GM13976 (cell line): ENCODE measurements around the gene CDKL4.
"Not testable (repeated sequence)": the region's sequence is repeated elsewhere in the genome, so short reads cannot be mapped to it uniquely, and the experiment has no call there.

Source experiments
- DNase-seq: peaks from one replicate; pipeline ENCODE4 v3.0.0; 2012; ENCODE audit warnings: low spot score
- in situ Hi-C: fragments of 300-500 bp; cut with MboI; formaldehyde crosslinking; loops from one replicate; pipeline ENCODE4 v1.12.0; 2022; ENCODE audit warnings: low sequenced_read_pairs, mixed read lengths, inconsistent platforms; ENCODE audit not compliant: unreplicated experiment
- TF ChIP-seq, protein P1 (sequence below): IDR thresholded peaks from 2 replicates; pipeline ENCODE4 v1.5.1; 2012; ENCODE audit warnings: borderline replicate concordance, mild to moderate bottlenecking; ENCODE audit not compliant: insufficient read depth; ENCODE audit errors: extremely low read depth, missing control alignments, control extremely low read depth

The CDKL4 gene

DNA sequence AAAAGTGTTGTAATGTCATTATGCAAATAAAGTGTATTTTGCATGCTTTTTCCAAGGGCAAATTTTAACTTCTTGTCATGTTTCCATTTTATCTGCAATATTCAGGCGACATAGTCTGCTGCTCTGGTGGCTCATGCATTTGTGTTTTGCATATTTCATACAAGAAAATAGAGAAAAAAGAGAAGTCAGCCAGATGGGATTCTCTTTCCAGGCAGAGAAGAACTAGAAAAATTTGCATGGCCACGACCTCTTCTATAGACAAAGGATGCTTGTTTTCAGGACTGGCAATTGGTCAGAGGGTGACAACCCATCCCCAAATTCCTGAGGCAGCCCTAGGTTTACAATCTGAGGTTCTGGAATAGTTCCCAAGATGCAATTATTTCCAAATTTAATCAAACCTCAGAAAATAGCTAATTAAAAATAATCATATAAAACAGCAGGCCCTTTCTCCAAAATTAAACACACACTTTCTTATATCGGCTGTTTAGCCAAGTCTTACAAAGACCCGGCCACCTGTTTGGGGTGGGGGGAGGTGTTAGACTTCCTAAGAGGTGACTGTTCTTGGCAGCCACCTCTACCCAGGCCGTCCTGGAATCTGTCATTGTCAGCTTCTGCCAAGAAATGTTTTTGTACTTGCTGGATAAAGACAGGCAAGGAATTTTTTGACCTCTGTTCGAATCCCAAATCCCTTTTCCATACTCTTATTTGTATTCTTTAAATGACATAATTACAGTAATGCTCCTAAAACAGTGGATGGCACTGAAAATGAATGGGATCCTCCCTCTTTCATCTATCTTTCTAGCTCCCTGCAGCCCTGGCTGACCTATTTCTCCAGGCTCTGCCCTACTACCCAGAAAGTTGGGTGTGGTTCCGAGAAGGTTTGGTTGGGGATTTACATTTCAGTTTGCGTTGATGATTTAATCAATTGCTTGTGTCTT is 102.2 kb downstream of the CDKL4 start:
- in situ Hi-C loops = no loop called here
- TF ChIP-seq, protein P1, sequence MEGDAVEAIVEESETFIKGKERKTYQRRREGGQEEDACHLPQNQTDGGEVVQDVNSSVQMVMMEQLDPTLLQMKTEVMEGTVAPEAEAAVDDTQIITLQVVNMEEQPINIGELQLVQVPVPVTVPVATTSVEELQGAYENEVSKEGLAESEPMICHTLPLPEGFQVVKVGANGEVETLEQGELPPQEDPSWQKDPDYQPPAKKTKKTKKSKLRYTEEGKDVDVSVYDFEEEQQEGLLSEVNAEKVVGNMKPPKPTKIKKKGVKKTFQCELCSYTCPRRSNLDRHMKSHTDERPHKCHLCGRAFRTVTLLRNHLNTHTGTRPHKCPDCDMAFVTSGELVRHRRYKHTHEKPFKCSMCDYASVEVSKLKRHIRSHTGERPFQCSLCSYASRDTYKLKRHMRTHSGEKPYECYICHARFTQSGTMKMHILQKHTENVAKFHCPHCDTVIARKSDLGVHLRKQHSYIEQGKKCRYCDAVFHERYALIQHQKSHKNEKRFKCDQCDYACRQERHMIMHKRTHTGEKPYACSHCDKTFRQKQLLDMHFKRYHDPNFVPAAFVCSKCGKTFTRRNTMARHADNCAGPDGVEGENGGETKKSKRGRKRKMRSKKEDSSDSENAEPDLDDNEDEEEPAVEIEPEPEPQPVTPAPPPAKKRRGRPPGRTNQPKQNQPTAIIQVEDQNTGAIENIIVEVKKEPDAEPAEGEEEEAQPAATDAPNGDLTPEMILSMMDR = no peak
- no peak for DNase-seq

DNA sequence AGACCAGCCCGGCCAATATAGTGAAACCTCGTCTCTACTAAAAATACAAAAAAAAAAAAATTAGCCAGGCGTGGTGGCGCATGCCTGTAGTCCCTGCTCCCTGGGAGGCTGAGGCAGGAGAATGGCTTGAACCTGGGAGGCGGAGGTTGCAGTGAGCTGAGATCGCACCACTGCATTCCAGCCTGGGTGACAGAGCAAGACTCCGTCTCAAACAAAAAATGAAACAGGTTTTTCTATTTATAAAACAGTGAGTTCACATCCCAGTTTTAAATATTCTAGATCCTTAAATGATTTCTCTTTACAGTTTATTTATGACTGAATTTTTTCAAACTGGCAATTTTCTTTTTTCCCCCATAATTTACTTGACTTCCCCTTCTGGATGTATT is 102.8 kb downstream of the CDKL4 start:
- DNase-seq, in situ Hi-C loops: not testable (repeated sequence)

DNA sequence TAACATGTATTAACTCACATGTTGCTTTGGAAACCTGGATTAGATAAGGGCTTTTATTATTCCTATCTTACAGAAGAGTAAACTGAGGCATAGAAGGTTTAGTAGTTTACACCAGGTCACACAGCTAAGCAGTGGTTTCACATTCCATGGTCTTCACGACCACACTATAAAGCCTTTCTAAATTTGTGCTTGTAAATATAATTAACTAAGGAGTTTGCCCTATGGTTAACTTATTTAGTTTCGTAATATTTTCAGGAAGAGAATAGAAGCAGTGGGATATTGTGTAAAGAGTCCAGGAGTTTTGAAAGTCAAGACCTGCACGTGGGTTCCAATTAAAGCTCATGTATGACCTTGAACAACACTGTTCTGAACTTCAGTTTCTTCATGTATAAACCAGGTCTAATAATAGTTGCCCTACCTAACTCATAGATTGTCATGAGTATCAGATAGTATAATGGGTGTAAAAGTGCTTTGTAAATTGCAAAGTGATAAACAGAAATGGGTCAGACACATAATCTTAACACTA is 103.4 kb downstream of the CDKL4 start:
- in situ Hi-C loops = no loop called here
- no peak for DNase-seq
- TF ChIP-seq, protein P1 = no peak

DNA sequence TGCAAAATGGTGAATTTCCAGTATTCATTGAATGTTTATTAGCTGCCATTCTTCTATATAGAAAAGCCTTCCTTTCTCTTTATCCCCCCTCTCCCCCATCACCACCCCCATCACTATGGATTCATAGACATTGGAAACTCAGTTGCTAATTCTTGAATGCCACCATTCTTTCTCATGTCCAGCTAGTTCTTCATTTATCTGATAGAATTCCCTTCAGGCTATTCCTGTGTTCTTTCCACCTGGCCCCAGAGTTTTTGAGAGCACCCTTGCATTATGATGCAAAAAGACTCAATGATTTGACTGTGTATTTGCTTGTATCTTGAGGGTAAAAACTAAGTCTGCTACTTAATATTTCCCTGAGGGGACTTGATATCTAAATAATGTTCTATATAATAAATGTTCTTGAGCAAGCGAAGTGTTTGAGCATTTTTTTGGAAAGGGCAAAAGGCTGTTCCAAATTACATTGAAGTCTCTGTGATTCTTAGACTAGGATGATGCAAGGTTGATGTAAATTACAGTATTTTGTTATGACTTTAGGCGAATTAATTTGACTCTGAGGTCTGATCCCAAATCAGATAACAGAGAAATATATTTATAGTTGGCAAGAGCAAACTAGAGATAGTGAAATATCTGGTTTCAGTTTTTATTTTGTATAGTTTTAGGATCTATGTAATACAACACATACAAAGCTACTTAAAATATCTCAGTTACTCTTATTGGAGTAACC is 104.1 kb downstream of the CDKL4 start:
- TF ChIP-seq, protein P1 = no peak
- DNase-seq = no peak
- in situ Hi-C loops = no loop called here

DNA sequence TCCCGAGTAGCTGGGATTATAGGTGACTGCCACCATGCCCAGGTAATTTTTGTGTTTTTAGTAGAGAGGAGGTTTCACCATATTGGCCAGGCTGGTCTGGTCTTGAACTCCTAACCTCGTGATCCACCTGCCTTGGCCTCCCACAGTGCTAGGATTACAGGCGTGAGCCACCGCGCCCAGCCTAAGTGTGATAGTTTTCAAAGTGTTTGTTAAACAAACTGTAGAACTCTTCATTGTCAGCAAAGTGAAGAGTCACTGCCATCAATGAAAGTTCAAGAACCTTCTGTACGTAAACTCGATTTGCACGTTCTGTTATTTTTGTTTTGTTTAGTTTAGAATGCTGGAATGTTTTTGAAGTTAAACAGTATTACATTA is 104.9 kb downstream of the CDKL4 start:
- in situ Hi-C loops = no loop called here
- DNase-seq = no peak
- TF ChIP-seq, protein P1 = no peak

DNA sequence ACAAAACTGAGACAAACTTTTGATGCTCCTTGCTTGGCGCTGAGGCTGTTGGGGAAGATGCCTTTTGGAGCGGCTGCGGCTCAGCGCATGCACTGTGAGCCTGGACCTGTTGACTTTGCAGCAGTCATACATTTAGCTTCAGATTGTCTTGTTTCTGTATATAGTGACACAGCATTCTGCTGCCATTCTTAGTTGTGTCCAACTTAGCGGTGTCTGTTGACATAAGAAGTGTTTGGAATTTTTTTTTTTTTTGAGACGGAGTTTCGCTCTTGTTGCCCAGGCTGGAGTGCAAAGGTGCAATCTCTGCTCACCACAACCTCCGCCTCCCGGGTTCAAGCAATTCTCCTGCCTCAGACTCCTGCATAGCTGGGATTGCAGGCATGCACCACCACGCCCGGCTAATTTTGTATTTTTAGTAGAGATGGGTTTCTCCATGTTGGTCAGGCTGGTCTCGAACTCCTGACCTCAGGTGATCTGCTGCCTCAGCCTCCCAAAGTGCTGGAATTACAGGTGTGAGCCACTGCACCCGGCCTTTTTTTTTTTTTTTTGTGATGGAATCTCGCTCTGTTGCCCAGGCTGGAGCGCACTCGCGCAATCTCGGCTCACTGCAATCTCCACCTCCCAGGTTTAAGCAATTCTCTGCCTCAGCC is 105.5 kb downstream of the CDKL4 start:
- in situ Hi-C loops, DNase-seq: not testable (repeated sequence)

DNA sequence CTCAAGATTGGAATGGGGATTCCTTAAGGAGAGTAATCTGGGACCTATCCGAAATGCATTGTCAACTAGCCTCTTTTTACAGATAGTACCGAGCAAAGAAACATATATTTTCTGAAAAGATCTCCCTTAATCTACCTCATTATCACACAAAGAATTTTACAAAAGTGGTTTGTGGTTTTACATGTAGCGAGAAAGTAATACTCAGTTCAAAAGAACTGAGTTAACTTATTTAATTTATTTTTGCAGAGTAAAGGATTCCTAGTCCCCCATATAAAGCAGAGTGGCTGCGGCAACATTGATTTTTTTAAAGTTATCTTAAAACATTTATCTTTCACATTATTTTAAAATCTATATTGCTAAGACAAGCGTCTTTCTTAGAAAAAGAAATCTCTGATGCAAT is 107.0 kb downstream of the CDKL4 start:
- TF ChIP-seq, protein P1 = no peak
- no peak for DNase-seq
- in situ Hi-C loops = no loop called here
